Stomach (tissue), 4 donors: ENCODE measurements around the gene AIF1L.

ENCODE experiments used
- CTCF ChIP-seq, 7 experiments: fragments of 450-650 bp in 4 of 7; fragments of 200-600 bp in 3 of 7; sonication (generic) in 3 of 7; IDR thresholded peaks; one replicate each; pipeline ENCODE4 v1.5.1; 2016 to 2019; ENCODE audit warnings: antibody characterized with exemption in 7 of 7, control low read depth in 2 of 7, mild to moderate bottlenecking in 1 of 7
- EP300 ChIP-seq: sonication (generic); formaldehyde crosslinking; IDR thresholded peaks from one replicate; pipeline ENCODE4 v1.6.1; 2017; ENCODE audit warnings: antibody characterized with exemption

GRCh38 chr9:131129183-131129582 is 32.9 kb downstream of the AIF1L start:
- no peak for TF ChIP-seq CTCF (IDR thresholded peaks at IDR 0.05)
- no peak for TF ChIP-seq EP300
